GM21717 (cell line): Measurements from ENCODE around the gene UBE4A.
"Not testable (repeated sequence)": the region's sequence is repeated elsewhere in the genome, so short reads cannot be mapped to it uniquely, and the experiment has no call there.

Experiments used
- ATAC-seq: cut with Tn5 transposase; IDR thresholded peaks from one replicate; pipeline ENCODE4 v1.9.1; 2021; ENCODE audit warnings: mild to moderate bottlenecking, moderate library complexity; ENCODE audit not compliant: unreplicated experiment

The UBE4A gene

GRCh38 chr11:118398791-118399559 is 39.6 kb downstream of the UBE4A start:
- ATAC-seq: no peak

- ATAC-seq: peak; percentile 57
Observed at GRCh38 chr11:118401151-118401879, 41.9 kb downstream of the UBE4A start, which contains the start of gene ATP5MG. ATP5MG (plus strand) TSS chr11:118401606; CDS start chr11:118401666, 60 bp downstream.

- ATAC-seq: no peak
Observed at GRCh38 chr11:118401880-118402590, 42.6 kb downstream of the UBE4A start.

GRCh38 chr11:118402594-118402993 is 43.2 kb downstream of the UBE4A start:
- ATAC-seq: not testable (repeated sequence)

GRCh38 chr11:118406599-118407166 is 47.3 kb downstream of the UBE4A start:
- ATAC-seq: no peak

GRCh38 chr11:118410055-118410745 is 50.8 kb downstream of the UBE4A start:
- ATAC-seq: peak; percentile 53

GRCh38 chr11:118411530-118411929 is 52.1 kb downstream of the UBE4A start:
- no peak for ATAC-seq

- no peak for ATAC-seq
Observed at GRCh38 chr11:118412921-118413320, 53.5 kb downstream of the UBE4A start.

- no peak for ATAC-seq
Observed at GRCh38 chr11:118415062-118415738, 55.8 kb downstream of the UBE4A start.

GRCh38 chr11:118415739-118416068 is 56.3 kb downstream of the UBE4A start:
- ATAC-seq: no peak

- ATAC-seq: not testable (repeated sequence)
Observed at GRCh38 chr11:118416900-118417299, 57.5 kb downstream of the UBE4A start.

- no peak for ATAC-seq
Observed at GRCh38 chr11:118417801-118418200, 58.4 kb downstream of the UBE4A start.

GRCh38 chr11:118418766-118419165 is 59.4 kb downstream of the UBE4A start:
- no peak for ATAC-seq

GRCh38 chr11:118427707-118428106 is 68.3 kb downstream of the UBE4A start:
- ATAC-seq: no peak

GRCh38 chr11:118430956-118431355 is 71.6 kb downstream of the UBE4A start:
- ATAC-seq: no peak

GRCh38 chr11:118434123-118434552 is 74.7 kb downstream of the UBE4A start:
- ATAC-seq: no peak

- ATAC-seq: no peak
Observed at GRCh38 chr11:118434553-118435289, 75.3 kb downstream of the UBE4A start.

- peak; percentile 25 for ATAC-seq
Observed at GRCh38 chr11:118435290-118435892, 76.0 kb downstream of the UBE4A start.
